GM15510 (cell line): ENCODE results near the gene ARHGEF38.

Experiments
- POLR2A ChIP-seq: IDR thresholded peaks from 3 replicates; pipeline ENCODE4 v1.6.1; 2011; ENCODE audit warnings: borderline replicate concordance; ENCODE audit not compliant: insufficient read length; ENCODE audit errors: extremely low read depth

The ARHGEF38 gene

GRCh38 chr4:105645440-105645839, 93.0 kb downstream of the ARHGEF38 start:
- no peak for TF ChIP-seq POLR2A

GRCh38 chr4:105650190-105650589, 97.8 kb downstream of the ARHGEF38 start:
- TF ChIP-seq POLR2A: no peak

GRCh38 chr4:105651884-105652283, 99.5 kb downstream of the ARHGEF38 start:
- no peak for TF ChIP-seq POLR2A

- TF ChIP-seq POLR2A: no peak
These were observed 100.0 kb downstream of the ARHGEF38 start for GRCh38 chr4:105652286-105652888.

- no peak for TF ChIP-seq POLR2A
These were observed 104.8 kb downstream of the ARHGEF38 start for GRCh38 chr4:105657117-105657765.

- no peak for TF ChIP-seq POLR2A
These were observed 106.8 kb downstream of the ARHGEF38 start for GRCh38 chr4:105659190-105659589.

- TF ChIP-seq POLR2A: no peak
These were observed 108.6 kb downstream of the ARHGEF38 start for GRCh38 chr4:105661028-105661427.

- TF ChIP-seq POLR2A: no peak
These were observed 110.7 kb downstream of the ARHGEF38 start for GRCh38 chr4:105662935-105663675.

- no peak for TF ChIP-seq POLR2A
These were observed 114.3 kb downstream of the ARHGEF38 start for GRCh38 chr4:105666693-105667092.

GRCh38 chr4:105670684-105671083, 118.3 kb downstream of the ARHGEF38 start:
- TF ChIP-seq POLR2A: no peak

- TF ChIP-seq POLR2A: no peak
These were observed 118.9 kb downstream of the ARHGEF38 start for GRCh38 chr4:105671301-105671700.

GRCh38 chr4:105674011-105674410, 121.6 kb downstream of the ARHGEF38 start:
- no peak for TF ChIP-seq POLR2A

- TF ChIP-seq POLR2A: no peak
These were observed 125.3 kb downstream of the ARHGEF38 start for GRCh38 chr4:105677709-105678108.

- no peak for TF ChIP-seq POLR2A
These were observed 126.8 kb downstream of the ARHGEF38 start for GRCh38 chr4:105679186-105679585.

- TF ChIP-seq POLR2A: no peak
These were observed 130.6 kb downstream of the ARHGEF38 start for GRCh38 chr4:105683038-105683437.

GRCh38 chr4:105686571-105686970, 134.2 kb downstream of the ARHGEF38 start:
- no peak for TF ChIP-seq POLR2A
